K562 (cell line): ENCODE data around the gene SH3BP5. TPM values are rescaled to one million over a fixed set of nuclear protein-coding genes. Genes with fewer than 3 reads are reported as not detected.

Experiments used
- ATAC-seq: fragments of 200-7000 bp; cut with Tn5 transposase; 3 replicates; pipeline ENCODE4 v1.9.1; 2020; ENCODE audit warnings: moderate library complexity
- BruUV-seq: library from RNA; stranded (reverse); fragments of 400-500 nt; replicated peaks from 2 replicates; lab custom pipeline; 2021; lab: Mats Ljungman, UMichigan
- CTCF ChIA-PET: fragments of 300-600 bp; formaldehyde crosslinking; extraction: SDS; loops from one replicate; lab custom pipeline; 2021; ENCODE audit warnings: low intra/inter-chr PET ratio; lab: Yijun Ruan, JAX
- POLR2A ChIA-PET: fragments of 300-600, 350-650 bp; sonication (Branson Sonifier 250); formaldehyde crosslinking; extraction: SDS; loops from one replicate; lab custom pipeline; 2021; ENCODE audit warnings: antibody characterized with exemption, inconsistent platforms; lab: Yijun Ruan, JAX
- DNase-seq, 4 experiments: peaks; one replicate each; pipeline versions ENCODE4 v3.0.0 to v3.0.0-alpha.2; 2011 to 2018; ENCODE audit warnings: low spot score in 3 of 4, mixed read lengths in 3 of 4; ENCODE audit errors: extremely low read depth in 1 of 4
- FAIRE-seq: peaks from 2 replicates; lab custom pipeline; 2011; peaks lifted over from hg19 to GRCh38; lab: Jason Lieb, UNC
- H2AFZ ChIP-seq: 2 replicates; pipeline ENCODE4 v1.6.0; 2011; ENCODE audit warnings: low read depth, low read length, control low read depth, inconsistent platforms
- H3K27ac ChIP-seq: fragments of 200-600 bp; 3 replicates; pipeline ENCODE4 v1.8.0; 2011; ENCODE audit warnings: low read depth, mild to moderate bottlenecking, control low read depth, inconsistent platforms, low read length, moderate library complexity, mixed read lengths; ENCODE audit errors: extremely low read depth
- H3K27me3 ChIP-seq, 2 experiments: fragments of 300-600 bp in 1 of 2; 2 replicates in 1 of 2; 3 replicates in 1 of 2; pipeline versions ENCODE4 v1.6.0 to v1.8.0; 2011; ENCODE audit warnings: inconsistent platforms in 2 of 2, low read length in 2 of 2, mild to moderate bottlenecking in 1 of 2, mixed read lengths in 1 of 2, moderate library complexity in 1 of 2; ENCODE audit not compliant: control insufficient read depth in 2 of 2, insufficient read depth in 2 of 2
- H3K36me3 ChIP-seq: fragments of 300-600 bp; 3 replicates; pipeline ENCODE4 v1.8.0; 2011; ENCODE audit warnings: mild to moderate bottlenecking, low read length, inconsistent platforms; ENCODE audit not compliant: control insufficient read depth, insufficient read depth
- H3K4me1 ChIP-seq, 2 experiments: fragments of 200-600 bp in 1 of 2; replicated peaks in 1 of 2; 2 replicates in 1 of 2; 3 replicates in 1 of 2; pipeline versions ENCODE4 v1.5.1 to v1.8.0; 2011; ENCODE audit warnings: inconsistent platforms in 2 of 2, low read length in 2 of 2, mild to moderate bottlenecking in 1 of 2, mixed read lengths in 1 of 2, moderate library complexity in 1 of 2; ENCODE audit not compliant: control insufficient read depth in 2 of 2, insufficient read depth in 2 of 2
- H3K4me2 ChIP-seq: 2 replicates; pipeline ENCODE4 v1.6.1; 2011; ENCODE audit warnings: low read length, control low read depth, inconsistent platforms, mixed read lengths; ENCODE audit not compliant: insufficient read depth
- H3K4me3 ChIP-seq: fragments of 200-600 bp; sonication (generic), shearing (Covaris generic); 2 replicates; pipeline ENCODE4 v1.5.1; 2016; ENCODE audit warnings: control low read depth, inconsistent platforms
- H3K79me2 ChIP-seq: fragments of 200-600 bp; 3 replicates; pipeline ENCODE4 v1.8.0; 2011; ENCODE audit warnings: low read length, inconsistent platforms; ENCODE audit not compliant: control insufficient read depth, insufficient read depth
- H3K9ac ChIP-seq, 2 experiments: 2 replicates each; pipeline versions ENCODE4 v1.6.0 to v1.6.1; 2011; ENCODE audit warnings: low read depth in 2 of 2, low read length in 2 of 2, control low read depth in 1 of 2, inconsistent platforms in 1 of 2, mild to moderate bottlenecking in 1 of 2, mixed read lengths in 1 of 2; ENCODE audit not compliant: insufficient read depth in 1 of 2
- H3K9me1 ChIP-seq: one replicate; pipeline ENCODE4 v1.6.0; 2011; ENCODE audit warnings: inconsistent platforms, mild to moderate bottlenecking, low read length, moderate library complexity; ENCODE audit not compliant: control insufficient read depth, insufficient read depth
- H3K9me3 ChIP-seq: replicated peaks from 2 replicates; pipeline ENCODE4 v1.5.1; 2011; ENCODE audit warnings: low read depth, low read length, inconsistent platforms; ENCODE audit not compliant: control insufficient read depth, insufficient read depth
- H4K20me1 ChIP-seq: replicated peaks from 2 replicates; pipeline ENCODE4 v1.6.1; 2011; ENCODE audit warnings: low read length, inconsistent platforms, mixed read lengths; ENCODE audit not compliant: control insufficient read depth, insufficient read depth
- HSF4 ChIP-seq: fragments of 250-450 bp; sonication (Bioruptor Pico); IDR thresholded peaks from 2 replicates; pipeline ENCODE4 v2.1.2; 2022; ENCODE audit warnings: mild to moderate bottlenecking, moderate library complexity, borderline replicate concordance
- NCOA4 ChIP-seq: fragments of 450-650 bp; IDR thresholded peaks from 2 replicates; pipeline ENCODE4 v1.6.1; 2018; ENCODE audit warnings: mild to moderate bottlenecking; ENCODE audit not compliant: partially characterized antibody
- STAT6 ChIP-seq: sonication (generic); formaldehyde crosslinking; IDR thresholded peaks from 2 replicates; pipeline ENCODE4 v1.8.1; 2023; ENCODE audit warnings: mild to moderate bottlenecking, missing genetic modification reagents
- XRCC4 ChIP-seq: IDR thresholded peaks from one replicate; pipeline ENCODE4 v1.6.1; 2011; ENCODE audit not compliant: insufficient read depth, insufficient read length; ENCODE audit errors: extremely low read depth
- ZNF407 ChIP-seq: fragments of 450-650 bp; IDR thresholded peaks from 2 replicates; pipeline ENCODE4 v1.6.1; 2016; ENCODE audit warnings: low read depth
- ZNF655 ChIP-seq: fragments of 250-450 bp; sonication (Bioruptor Pico); IDR thresholded peaks from 2 replicates; pipeline ENCODE4 v1.5.0; 2021
- WGBS: fragments of 100-300 bp; shearing (Covaris generic); methylation state at CpG from one replicate; pipeline ENCODE4 v1.1.6; 2016; ENCODE audit warnings: low coverage, mixed read lengths; ENCODE audit not compliant: insufficient coverage; ENCODE audit errors: missing lambda C conversion rate; 5-methylcytosine and 5-hydroxymethylcytosine counted together
- in situ Hi-C: fragments of 300-500 bp; cut with MboI; formaldehyde crosslinking; loops from 4 replicates; pipeline ENCODE4 v1.15.0; 2018; ENCODE audit warnings: inconsistent platforms, mixed read lengths
- intact Hi-C: fragments of 100-400 bp; cut with micrococcal nuclease; formaldehyde crosslinking; loops from 2 replicates; pipeline ENCODE4 v1.14.2; 2022
- polyA plus RNA-seq, 8 experiments: library from polyadenylated mRNA; depleted of rRNA in 4 of 8; stranded (reverse) in 5 of 8; unstranded in 3 of 8; fragments of >200 nt; fragmentation: Nextera tagmentation in 2 of 8; fragmentation: Illumina TruSeq in 1 of 8; extraction: Ambion mirVana in 2 of 8; extraction: Trizol in 1 of 8; gene quantifications; 2 replicates each; pipeline versions ENCODE4 v1.2.1 to v1.2.3, GENCODE V29; 2011 to 2014; ENCODE audit warnings: inconsistent platforms in 1 of 8, missing spikeins in 1 of 8
- total RNA-seq, 7 experiments: library from RNA; depleted of rRNA in 6 of 7; stranded (reverse); fragments of >200 nt in 6 of 7; fragmentation: Illumina TruSeq in 2 of 7; extraction: Trizol in 2 of 7; gene quantifications; 2 replicates each; pipeline versions ENCODE4 v1.2.1 to v1.2.3, GENCODE V29; 2011 to 2021; ENCODE audit warnings: low replicate concordance in 1 of 7

SH3BP5 gene
- total and polyA plus RNA-seq, 9 of the 15 experiments (the other 6 are each of a cell fraction or from before 2014, with no cell fraction given), result 2.9 to 29.0 (median 14.9) TPM

GRCh38 chr3:15318661-15319060, 13.7 kb downstream of the SH3BP5 start:
- no peaks in the 10 kb centered on the region; the same call in 2 of the 3 replicates for H3K36me3 ChIP-seq
- CTCF ChIA-PET, result no interaction called here
- H3K4me3 ChIP-seq, result no peak overlapping the region
- in situ Hi-C loops, result no loop called here
- FAIRE-seq (no peak), ATAC-seq (no peak), DNase-seq (no peak)
- H3K4me1 ChIP-seq, result peaks cover 18 to 20% of the 10 kb centered on the region in 2 experiments; a peak in 4 of 5 replicates
- POLR2A ChIA-PET, result interaction anchor here (1.4 to 4.6 kb wide), 2 partner anchors 9 to 12 kb away, joined by 4 to 19 read pairs; no protein-coding TSS in a partner anchor
- no TSS peak for BruUV-seq
- no peak overlapping the region for H3K27ac ChIP-seq
- H3K9me3 ChIP-seq, result no peaks in the 10 kb centered on the region
- H3K4me2 ChIP-seq, result no peak overlapping the region
- intact Hi-C loops, result no loop called here
- WGBS, result 69% methylated on average over 8 of the region's 8 CpGs
- H3K9me1 ChIP-seq, result no peaks in the 10 kb centered on the region
- no peak overlapping the region for H3K9ac ChIP-seq
- H3K27me3 ChIP-seq, result no peaks in the 10 kb centered on the region
- peaks cover 16% of the 10 kb centered on the region; the same call in 2 of the 3 replicates for H3K79me2 ChIP-seq
- no peaks in the 10 kb centered on the region for H4K20me1 ChIP-seq
- H2AFZ ChIP-seq, result no peak overlapping the region
- TF ChIP-seq ZNF655 (CRISPR knock-in tag) (no peak), STAT6 (CRISPR knock-in tag) (no peak), XRCC4 (no peak), NCOA4 (no peak), ZNF407 (no peak), HSF4 (no peak)
